Activated CD8-positive, alpha-beta memory T cell treated with anti-CD3 and anti-CD28 coated beads for 36 hours (primary cell): ENCODE data around the gene ST13. TPM values are rescaled to one million over a fixed set of nuclear protein-coding genes. Genes with fewer than 3 reads are reported as not detected.
"Not testable (repeated sequence)": the region's sequence is repeated elsewhere in the genome, so short reads cannot be mapped to it uniquely, and the experiment has no call there.

Source experiments
- CTCF ChIA-PET: fragments of 350-600 bp; sonication (Branson Sonifier 250); formaldehyde crosslinking; loops from one replicate; lab custom pipeline; 2021; ENCODE audit warnings: antibody characterized with exemption; lab: Charles Lee
- POLR2A ChIA-PET: fragments of 350-600 bp; sonication (Branson Sonifier 250); formaldehyde crosslinking; loops from one replicate; lab custom pipeline; 2021; ENCODE audit warnings: antibody characterized with exemption; lab: Charles Lee
- total RNA-seq, 2 experiments: library from RNA; stranded (reverse); gene quantifications; one replicate each; pipeline ENCODE4 v1.2.3, GENCODE V29; 2021

ST13 gene
- total RNA-seq, 2 experiments from 2014 or later: 205 to 209 TPM

- CTCF ChIA-PET: no interaction called here
- POLR2A ChIA-PET: no interaction called here
Observed at GRCh38 chr22:40853961-40854360, 2.5 kb downstream of the ST13 start.

DNA sequence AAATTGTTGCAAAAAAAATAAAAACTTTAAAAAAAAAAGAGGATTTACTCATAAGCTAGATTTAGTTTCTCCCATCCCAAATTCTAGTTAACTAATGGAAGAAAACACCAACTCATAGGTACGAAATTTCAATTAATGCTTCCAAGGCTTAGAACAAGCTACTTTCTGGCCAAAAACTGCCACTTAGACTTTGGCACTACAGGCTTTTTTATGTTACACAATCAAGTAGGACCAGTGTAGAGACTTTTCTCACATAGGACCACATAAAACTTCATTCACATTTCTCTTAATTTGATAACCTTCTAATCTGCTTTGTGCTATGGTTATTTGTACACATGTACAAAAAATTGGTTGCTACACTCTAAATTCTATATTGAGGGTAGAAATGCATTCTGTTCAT is 3.1 kb downstream of the ST13 start:
- ChIA-PET CTCF (interaction anchor here (0.6 kb wide), 1 partner anchor 99 kb away, joined by 3 read pairs; no protein-coding TSS in a partner anchor), POLR2A (no interaction called here)

DNA sequence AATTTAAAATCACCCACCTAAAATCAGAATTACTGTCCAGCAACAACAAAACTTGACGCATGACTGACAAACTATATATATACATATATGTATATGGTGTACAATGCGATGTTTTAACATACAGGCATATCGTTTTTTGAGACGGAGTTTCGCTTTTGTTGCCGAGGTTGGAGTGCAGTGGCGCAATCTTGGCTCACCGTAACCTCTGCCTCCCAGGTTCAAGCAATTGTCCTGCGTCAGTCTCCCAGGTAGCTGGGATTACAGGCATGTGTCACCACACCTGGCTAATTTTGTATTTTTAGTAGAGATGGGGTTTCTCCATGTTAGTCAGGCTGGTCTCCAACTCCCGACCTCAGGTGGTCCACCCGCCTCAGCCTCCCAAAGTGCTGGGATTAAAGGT is 10.6 kb downstream of the ST13 start:
- CTCF ChIA-PET, POLR2A ChIA-PET: not testable (repeated sequence)

DNA sequence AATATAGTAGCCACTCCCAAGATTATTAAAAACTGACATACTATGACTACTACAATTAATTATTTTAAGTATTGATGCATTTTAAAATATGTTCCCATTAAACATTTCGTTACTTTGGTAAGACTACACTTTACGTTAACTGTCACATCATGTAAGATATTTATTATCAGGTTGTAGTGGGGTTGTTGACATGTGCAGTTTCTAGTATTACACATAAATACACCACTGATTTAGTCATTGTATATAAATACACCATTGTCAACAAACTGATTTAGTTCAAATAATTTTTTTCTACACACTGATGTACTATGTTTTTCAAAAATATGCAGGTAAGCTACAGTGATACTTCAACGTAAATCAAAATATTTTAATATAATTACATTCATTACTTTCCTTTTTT is 11.5 kb downstream of the ST13 start:
- ChIA-PET CTCF (no interaction called here), POLR2A (no interaction called here)

DNA sequence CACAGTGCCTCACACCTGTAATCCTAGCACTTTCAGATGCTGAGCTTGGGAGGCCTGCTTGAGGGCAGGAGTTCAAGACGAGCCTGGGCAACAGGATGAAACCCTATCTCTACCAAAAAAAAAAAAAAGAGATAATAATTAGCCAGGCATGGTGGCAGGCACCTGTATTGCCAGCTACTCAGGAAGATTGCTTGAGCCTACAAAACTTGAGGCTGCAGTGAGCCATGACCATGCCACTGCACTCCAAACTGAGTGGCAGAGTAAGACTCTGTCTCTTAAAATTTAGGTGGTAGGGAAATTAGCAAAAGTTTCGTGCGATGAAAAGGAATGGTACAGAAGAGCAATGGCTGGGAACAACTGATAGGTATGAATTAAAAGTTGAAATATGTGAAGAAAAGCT is 18.0 kb downstream of the ST13 start:
- ChIA-PET POLR2A (interaction anchor here (0.7 kb wide), 1 partner anchor 138 kb away, joined by 4 read pairs; no protein-coding TSS in a partner anchor), CTCF (no interaction called here)

GRCh38 chr22:40834619-40835018 is 21.8 kb downstream of the ST13 start:
- ChIA-PET CTCF (no interaction called here), POLR2A (no interaction called here)

DNA sequence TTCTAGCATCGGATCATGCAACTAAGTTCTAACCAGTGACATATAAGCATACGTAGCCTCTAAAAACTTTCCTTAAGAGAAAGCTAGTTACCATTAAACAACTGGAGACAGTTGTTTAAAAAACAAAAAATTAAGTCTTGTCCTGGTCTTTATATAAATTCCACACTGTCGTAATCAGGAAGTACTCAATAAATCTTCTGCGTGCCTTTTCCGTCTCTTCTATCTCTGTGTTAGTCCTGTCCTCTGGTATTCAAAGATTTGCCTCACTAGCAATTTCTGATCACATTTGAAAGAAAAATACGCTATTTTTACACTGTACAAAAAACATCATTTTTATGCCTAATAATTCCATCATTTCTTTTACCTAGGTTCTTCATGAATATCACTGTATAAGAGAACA is 27.3 kb downstream of the ST13 start:
- ChIA-PET CTCF (no interaction called here), POLR2A (interaction anchor here (0.6 kb wide), 1 partner anchor 58 kb away, joined by 3 read pairs; no protein-coding TSS in a partner anchor)

DNA sequence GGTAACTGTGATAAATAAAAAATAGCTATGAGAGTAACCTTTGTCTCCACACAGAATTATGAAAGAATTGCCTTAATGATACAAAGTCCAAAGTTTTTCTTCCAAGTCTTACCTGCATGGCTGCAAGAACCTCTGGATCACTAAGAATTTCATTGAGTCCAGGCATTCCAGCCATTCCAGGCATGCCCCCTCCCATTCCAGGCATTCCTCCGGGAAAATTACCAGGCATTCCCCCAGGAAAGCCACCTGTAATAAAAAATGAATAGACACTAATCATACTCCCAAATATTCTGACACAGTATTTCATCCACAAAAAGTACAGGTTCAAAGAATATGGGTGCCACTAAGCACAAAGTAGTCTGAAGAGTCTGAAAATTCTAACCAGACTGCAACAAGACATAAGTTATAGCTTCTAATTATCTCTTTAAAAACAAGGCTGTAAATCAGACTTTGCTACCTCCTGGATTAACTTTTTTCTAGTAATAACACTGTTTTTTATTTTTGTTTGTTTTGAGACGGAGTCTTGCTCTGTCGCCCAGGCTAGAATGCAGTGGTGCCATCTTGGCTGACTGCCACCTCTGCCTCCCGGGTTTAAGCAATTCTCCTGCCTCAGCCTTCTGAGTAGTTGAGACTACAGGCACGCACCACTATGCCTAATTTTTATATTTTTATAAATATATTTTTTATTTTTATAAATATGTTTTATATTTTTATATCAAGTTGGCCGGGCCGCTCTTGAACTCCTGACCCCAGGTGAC is 29.3 kb downstream of the ST13 start:
- ChIA-PET POLR2A (no interaction called here), CTCF (no interaction called here)

- CTCF ChIA-PET, POLR2A ChIA-PET: not testable (repeated sequence)
Observed at GRCh38 chr22:40826292-40826691, 30.1 kb downstream of the ST13 start.

DNA sequence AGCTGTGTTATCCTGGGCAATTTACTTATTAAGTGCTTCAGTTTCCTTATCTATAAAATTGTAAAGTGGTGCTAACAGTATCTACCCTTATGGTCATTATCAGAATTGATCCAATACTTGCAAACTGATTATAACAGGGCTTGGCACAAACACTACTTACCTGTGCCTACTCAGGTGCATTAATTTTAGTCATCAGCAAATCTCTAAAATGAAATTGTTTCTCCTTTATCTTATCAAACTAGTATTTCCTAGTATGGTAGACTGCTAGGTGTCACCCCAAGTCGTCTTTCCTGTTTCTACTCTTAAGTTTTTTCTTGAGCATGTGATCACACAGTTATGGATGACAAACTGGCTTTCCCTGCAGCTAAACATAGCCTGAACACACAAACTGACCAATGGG is 33.0 kb downstream of the ST13 start:
- POLR2A ChIA-PET: interaction anchor here (0.6 kb wide), 1 partner anchor 129 kb away, joined by 5 read pairs; no protein-coding TSS in a partner anchor
- CTCF ChIA-PET: no interaction called here

- CTCF ChIA-PET: interaction anchor here (1.4 kb wide), 1 partner anchor 137 kb away, joined by 3 read pairs; no protein-coding TSS in a partner anchor
- POLR2A ChIA-PET: interaction anchor here (1.0 kb wide), 2 partner anchors 79 to 629 kb away, joined by 3 read pairs; no protein-coding TSS in a partner anchor
Observed at GRCh38 chr22:40819599-40820140, 36.8 kb downstream of the ST13 start.

GRCh38 chr22:40818747-40819598 is 37.5 kb downstream of the ST13 start, which contains the start of gene SLC25A17:
Gene SLC25A17, minus strand, starts transcription at chr22:40819346. Its CDS starts 98 bp downstream, at chr22:40819248.
- ChIA-PET POLR2A (interaction anchor here (0.6 to 1.3 kb wide), 3 partner anchors 18 to 629 kb away, joined by 3 to 8 read pairs (median 3); no protein-coding TSS in a partner anchor), CTCF (interaction anchor here (0.7 to 1.4 kb wide), 2 partner anchors 13 to 136 kb away, joined by 3 read pairs; no protein-coding TSS in a partner anchor)

GRCh38 chr22:40818192-40818746 is 38.2 kb downstream of the ST13 start:
- ChIA-PET POLR2A (interaction anchor here (0.6 to 1.3 kb wide), 2 partner anchors 17 to 135 kb away, joined by 3 to 8 read pairs; no protein-coding TSS in a partner anchor), CTCF (interaction anchor here (0.7 to 1.6 kb wide), 3 partner anchors 13 to 134 kb away, joined by 3 to 6 read pairs (median 4); no protein-coding TSS in a partner anchor)

DNA sequence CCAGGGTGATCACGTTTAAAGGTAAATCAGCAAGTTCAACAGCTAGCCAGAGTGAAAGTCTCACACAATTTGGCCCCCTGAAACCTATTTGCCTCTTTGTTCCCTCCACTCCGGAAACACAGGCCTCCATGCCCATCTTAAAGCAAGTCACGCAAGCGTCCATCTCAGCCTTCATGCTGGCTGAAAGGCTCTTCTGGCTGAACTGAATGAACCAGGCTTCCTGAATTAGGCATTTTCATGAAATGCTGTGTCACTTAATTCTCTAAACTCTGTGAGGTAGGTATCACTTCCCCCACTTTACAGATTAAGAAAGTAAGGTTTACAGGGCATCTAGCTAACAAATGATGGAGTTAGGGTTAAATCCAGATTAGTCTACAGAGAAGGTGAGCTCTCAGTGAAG is 38.7 kb downstream of the ST13 start:
- CTCF ChIA-PET: interaction anchor here (1.4 to 1.6 kb wide), 2 partner anchors 81 to 134 kb away, joined by 4 to 6 read pairs; no protein-coding TSS in a partner anchor
- POLR2A ChIA-PET: interaction anchor here (1.3 kb wide), 1 partner anchor 135 kb away, joined by 8 read pairs; no protein-coding TSS in a partner anchor

DNA sequence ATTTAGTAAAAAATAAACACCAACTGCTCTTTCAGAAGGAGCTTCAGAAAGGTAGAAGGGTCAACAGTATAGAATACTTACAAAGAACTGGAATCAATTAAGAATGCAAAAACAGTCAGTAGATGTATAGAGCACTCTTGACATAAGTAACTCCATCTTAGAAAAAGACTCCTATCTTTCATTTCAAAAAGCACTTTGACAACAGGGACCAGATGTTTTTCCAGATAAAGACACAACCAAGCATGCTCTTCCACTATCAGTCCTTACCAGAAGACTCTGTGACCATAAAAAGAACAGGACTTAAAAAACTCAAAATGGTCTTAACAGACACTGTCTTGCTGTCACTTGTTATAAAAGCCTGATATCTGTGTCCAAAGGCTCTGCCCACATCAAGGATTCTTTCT is 42.5 kb downstream of the ST13 start:
- CTCF ChIA-PET: no interaction called here
- POLR2A ChIA-PET: interaction anchor here (0.6 kb wide), 1 partner anchor 103 kb away, joined by 3 read pairs; no protein-coding TSS in a partner anchor

- ChIA-PET POLR2A (no interaction called here), CTCF (no interaction called here)
Observed at GRCh38 chr22:40808018-40808841, 48.2 kb downstream of the ST13 start.

- ChIA-PET POLR2A (no interaction called here), CTCF (no interaction called here)
Observed at GRCh38 chr22:40806711-40807110, 49.7 kb downstream of the ST13 start.

GRCh38 chr22:40805699-40806203 is 50.7 kb downstream of the ST13 start:
- ChIA-PET POLR2A (no interaction called here), CTCF (interaction anchor here (0.6 kb wide), 2 partner anchors 13 to 50 kb away, joined by 3 to 4 read pairs; no protein-coding TSS in a partner anchor)
